ENCODE results near the gene HOXD1.

Gene HOXD1

DNA sequence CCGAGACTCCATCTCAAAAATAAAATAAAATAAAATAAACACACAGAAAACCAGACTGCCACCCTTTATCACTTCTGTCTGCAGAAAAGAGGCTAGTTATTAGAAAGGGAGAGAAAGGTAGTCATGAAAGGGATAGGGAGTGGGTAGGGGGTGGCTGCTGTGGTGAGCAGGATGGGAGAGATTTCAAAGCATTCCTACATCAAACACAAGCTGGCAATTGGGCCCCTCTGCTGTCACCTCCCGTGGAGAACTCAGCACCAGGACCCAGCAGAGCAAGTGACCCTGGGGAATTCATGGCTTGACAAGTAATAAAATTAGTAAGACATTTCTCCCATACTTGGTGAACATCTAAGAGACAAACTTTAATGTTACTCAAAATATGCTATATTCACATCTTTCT lies 3.7 kb upstream of the HOXD1 start:
- no peak for DNase-seq (ENCODE audit: low read depth)

DNA sequence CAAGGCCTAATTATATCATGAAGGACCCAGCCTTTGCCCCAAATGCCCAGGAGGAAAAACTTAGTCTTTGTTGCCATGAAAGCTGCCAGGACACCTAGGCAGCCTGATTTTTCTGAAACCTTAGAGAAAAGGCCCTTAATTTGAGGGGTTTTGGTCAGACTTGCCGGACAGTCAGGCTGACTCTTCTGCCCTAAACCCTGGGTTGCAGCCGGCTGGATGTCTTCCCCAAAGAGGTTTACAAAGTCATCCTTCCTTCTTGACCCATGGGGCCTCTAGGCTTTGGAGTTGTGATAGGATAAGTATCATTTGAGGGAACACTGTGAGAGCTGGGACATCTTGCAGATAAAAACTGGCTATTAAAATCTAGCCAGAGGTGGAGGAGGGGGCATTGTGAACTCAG lies 2.4 kb upstream of the HOXD1 start:
- no peak for DNase-seq (ENCODE audit: low read depth)

DNA sequence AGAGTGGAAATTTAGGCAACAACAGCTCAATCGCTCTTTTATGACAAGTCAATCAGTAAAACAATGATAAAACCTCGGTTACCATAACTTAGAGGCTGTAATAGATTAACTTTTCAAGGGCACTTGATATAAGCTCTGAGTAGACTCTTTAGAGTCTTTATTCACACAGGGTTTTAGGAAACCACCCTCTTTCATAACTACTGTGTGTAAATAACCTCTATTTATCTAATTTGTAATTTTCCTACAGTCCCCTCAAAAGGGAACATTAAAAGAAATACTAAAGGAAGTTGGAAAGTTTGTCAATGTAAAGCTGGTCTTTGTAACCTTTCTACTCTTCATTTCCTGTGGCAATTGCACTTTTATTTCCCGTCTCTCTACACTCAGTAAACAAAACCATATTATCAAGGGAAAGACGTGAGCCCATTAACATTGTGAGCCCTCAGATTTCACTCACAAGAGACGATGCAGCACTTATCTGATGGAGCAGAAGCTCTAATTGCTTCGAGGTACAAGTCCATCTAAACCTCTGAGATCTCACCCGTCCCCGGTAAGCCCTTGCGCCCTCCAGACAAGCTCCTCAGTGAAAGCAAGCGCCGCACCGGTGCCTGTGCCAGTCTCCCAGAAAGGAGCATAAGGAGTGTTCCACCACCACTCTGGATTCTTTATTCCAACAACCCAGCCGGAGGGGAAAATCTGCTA lies 1.1 kb upstream of the HOXD1 start:
- DNase-seq (ENCODE audit: low read depth) = no peak

DNA sequence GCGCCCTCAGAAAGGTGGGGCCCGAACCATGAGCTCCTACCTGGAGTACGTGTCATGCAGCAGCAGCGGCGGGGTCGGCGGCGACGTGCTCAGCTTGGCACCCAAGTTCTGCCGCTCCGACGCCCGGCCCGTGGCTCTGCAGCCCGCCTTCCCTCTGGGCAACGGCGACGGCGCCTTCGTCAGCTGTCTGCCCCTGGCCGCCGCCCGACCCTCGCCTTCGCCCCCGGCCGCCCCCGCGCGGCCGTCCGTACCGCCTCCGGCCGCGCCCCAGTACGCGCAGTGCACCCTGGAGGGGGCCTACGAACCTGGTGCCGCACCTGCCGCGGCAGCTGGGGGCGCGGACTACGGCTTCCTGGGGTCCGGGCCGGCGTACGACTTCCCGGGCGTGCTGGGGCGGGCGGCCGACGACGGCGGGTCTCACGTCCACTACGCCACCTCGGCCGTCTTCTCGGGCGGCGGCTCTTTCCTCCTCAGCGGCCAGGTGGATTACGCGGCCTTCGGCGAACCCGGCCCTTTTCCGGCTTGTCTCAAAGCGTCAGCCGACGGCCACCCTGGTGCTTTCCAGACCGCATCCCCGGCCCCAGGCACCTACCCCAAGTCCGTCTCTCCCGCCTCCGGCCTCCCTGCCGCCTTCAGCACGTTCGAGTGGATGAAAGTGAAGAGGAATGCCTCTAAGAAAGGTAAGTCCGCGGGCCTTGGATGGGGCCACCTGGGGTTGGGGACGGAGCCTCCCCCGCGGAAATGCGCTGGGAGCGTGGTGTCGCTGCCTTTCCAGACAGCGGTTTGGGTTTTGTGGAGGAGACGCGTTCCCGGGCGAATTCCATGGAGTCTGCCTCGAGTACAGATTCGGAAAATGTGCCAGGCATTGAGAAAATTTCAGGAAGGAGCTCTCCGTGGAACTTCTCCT lies 559 bp downstream of the HOXD1 start:
- DNase-seq (ENCODE audit: low read depth) = no peak

DNA sequence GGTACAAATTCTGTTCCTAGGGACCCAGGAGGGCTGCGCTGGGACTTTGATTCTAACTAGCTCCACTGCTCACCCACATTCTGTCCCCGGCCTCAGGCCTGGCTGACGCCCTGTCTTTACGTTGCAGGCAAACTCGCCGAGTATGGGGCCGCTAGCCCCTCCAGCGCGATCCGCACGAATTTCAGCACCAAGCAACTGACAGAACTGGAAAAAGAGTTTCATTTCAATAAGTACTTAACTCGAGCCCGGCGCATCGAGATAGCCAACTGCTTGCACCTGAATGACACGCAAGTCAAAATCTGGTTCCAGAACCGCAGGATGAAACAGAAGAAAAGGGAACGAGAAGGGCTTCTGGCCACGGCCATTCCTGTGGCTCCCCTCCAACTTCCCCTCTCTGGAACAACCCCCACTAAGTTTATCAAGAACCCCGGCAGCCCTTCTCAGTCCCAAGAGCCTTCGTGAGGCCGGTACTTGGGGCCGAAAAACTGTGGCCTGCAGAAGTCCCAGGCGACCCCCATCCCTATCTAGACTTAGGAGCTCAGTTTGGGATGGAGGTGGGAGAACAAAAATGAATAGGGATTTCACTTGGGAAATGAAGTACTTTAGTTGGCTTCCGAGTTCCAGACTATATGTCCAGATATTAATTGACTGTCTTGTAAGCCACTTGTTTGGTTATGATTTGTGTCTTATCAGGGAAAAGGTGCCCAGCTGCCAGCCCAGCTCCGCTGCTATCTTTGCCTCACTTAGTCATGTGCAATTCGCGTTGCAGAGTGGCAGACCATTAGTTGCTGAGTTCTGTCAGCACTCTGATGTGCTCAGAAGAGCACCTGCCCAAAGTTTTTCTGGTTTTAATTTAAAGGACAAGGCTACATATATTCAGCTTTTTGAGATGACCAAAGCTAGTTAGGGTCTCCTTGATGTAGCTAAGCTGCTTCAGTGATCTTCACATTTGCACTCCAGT lies 1.5 kb downstream of the HOXD1 start:
- no peak for DNase-seq (ENCODE audit: low read depth)

DNA sequence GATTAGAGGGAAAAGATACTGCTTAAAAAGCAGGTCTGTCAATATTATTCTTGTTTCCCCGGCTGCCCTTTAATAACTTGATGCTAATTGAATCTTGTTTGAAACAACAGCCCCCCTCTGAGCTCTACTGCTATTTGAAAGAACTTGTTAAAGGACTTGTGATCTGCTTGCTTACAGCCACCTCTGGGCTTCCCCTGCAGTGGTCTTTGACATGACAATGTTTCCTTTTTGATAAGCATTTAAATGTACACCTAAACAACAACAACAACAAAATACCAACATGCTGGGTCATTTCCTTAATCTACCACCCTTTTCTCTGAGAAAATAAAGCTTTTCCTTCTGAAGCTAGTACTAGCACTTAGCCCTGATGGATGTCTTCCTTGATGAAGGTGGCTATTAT lies 3.9 kb downstream of the HOXD1 start:
- DNase-seq (ENCODE audit: low read depth) = no peak

DNA sequence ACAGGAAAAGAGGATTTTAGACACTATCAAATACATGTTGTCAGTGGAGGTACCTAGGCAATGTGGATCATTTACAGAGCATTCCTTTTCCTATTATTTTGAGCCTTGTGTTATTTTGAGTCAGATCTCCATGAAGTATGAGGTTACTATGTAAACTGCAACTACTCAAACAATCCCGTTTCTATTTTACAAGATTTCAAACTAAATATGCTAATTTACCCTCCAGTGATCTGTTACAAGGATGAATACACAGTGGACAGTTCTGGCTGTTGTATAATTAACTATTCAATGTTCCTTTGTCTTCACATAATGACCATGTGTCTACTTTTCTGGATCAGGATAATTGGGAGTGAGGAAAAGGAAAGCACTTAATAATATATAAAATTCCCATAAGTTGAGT lies 4.6 kb downstream of the HOXD1 start:
- DNase-seq (ENCODE audit: low read depth) = no peak

DNA sequence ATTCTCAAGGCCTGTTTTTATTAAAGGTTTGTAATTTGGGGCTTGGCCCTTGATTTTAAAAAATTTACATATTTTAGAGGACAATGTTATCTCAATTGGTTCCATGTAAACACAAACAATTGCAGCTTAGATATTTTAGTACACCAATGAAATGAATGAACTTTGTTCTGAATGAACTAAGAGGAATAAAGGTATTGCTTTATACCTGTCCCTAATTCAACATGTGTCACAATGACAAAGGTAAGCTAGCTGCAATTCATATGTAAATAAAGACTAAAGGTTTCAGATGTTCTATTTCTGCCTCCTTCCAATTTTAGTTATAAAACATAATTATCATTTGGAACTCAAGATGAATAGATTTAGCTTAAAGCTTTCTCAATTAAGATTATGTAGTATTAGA lies 11.4 kb downstream of the HOXD1 start:
- DNase-seq (ENCODE audit: low read depth) = no peak

DNA sequence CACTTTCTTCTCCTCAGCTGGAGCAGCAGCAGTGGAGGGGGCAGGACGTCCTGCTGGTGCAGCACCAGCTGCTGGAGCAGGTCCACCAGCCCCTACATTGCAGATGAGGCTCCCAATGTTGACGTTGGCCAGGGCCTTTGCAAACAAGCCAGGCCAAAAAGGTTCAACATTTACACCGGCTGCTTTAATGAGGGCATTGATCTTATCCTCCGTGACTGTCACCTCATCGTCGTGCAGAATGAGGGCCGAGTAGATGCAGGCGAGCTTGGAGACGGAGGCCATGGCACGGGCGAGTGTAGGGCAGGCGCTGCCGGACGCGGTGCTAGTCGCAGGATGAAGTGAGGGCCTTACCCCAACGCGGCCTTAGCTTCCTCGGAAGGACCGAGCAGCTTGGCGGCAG lies 12.5 kb downstream of the HOXD1 start:
- no peak for DNase-seq (ENCODE audit: low read depth)

DNA sequence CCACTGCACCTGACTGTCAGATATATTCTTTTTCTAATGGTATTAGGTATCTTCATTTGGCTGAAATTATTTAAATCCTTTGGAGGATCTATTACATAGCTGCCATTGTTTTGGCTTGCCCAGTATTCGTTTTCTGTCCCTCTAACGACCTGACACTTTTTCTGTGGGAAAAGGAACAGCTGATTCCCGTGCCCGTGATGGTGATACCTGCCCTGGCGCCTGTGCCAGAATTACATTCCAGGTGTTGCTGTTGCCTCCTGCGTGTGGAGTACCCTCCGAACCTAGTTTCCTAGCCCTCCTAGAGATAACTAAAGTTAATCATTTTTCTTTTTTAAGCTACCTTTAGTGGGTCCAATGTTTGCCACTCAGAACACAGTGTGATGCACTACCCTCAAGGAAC lies 14.0 kb downstream of the HOXD1 start:
- DNase-seq (ENCODE audit: low read depth) = no peak

DNA sequence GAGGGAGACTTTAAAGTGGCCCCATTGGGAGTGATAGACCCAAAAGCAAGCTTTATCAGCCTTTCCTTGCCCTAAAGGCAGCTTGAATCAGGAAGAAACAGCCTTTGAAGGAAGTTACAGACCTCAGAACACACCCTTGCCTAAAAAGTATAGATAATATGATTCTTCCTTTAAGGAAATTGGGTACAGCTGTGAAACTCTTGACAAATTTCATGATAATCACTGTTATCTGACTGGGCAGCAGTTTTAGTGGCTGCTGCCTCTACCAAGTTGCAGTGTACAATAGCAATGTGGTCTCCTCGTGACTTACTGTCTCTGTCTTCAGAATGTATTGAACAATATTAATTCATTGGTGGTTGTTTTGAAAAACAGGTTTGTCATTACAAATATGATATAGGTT lies 16.7 kb downstream of the HOXD1 start:
- DNase-seq (ENCODE audit: low read depth) = no peak

DNA sequence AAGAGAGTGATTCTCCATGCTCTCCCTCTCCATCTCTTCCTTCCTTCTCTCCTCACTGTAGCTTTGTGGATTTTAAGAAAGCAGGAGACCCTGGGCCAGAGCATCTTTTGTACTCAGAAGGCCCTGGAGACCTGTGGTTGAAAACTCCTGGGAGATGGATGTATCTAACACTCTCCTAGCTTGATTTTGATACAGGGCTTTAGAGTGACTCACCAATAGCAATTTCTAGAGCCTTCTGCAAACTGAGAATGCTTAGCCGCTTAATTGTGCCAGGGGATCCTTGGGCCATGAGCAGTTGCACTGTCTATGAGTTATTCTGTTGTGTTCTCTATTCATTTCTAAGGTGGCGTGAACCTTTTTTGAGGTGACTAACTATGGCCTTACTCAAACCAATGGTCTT lies 17.7 kb downstream of the HOXD1 start:
- DNase-seq (ENCODE audit: low read depth) = no peak

DNA sequence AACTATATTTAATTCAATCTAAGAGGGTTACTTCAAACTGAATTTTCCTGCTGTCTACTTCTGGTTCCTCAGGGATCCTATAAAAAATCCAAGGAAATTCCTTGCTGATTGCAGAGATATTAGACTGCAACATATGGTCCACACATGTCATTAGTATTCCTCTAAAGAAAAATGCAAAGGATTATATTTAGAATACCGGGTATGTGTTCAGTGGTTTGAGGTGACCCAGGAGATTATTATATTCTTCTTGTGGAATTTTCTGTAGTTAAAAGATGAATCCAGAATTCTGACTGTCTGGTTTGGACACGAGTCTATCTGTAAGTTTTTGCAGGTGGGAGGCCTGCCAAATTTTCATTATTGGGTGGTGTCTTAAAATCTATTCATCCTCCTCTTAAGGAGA lies 18.2 kb downstream of the HOXD1 start:
- no peak for DNase-seq (ENCODE audit: low read depth)

DNA sequence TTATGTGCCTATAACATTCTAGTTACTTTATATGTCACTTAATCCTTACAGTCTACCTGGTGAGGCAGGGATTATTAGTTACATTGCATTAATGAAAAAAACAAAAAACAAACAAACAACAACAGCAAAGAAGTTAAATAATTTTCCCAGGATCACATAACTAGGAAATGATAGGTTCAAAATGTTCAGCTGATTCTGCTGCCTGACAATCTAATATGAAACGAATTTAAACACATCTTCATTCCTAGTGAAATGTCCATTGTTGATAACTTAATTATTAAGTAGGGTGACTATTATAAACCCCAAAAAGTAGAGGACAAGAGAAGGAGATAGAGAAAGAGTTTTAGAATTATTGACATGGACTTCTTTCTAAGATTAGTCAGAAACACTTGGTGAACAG lies 22.6 kb downstream of the HOXD1 start:
- DNase-seq (ENCODE audit: low read depth) = no peak

DNA sequence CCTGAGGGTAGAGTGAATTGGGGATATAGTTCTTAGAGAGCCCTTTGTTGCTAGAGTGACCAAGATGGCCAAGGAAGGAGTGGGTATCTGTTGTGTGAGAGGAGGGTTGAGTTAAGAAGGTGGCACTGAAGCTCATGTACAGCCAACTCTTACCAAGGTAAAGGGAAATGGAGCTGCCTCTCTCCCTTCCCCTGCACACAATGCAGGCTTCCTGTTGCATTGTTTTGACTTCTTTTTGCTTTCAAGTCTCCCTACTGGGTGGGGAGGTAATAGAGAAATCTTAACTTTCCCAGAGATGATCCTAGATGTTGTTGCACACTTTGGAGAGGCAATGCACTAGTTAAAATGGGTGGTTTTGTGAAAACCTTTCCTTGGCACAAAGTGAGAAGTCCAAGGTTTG lies 23.8 kb downstream of the HOXD1 start:
- no peak for DNase-seq (ENCODE audit: low read depth)

DNA sequence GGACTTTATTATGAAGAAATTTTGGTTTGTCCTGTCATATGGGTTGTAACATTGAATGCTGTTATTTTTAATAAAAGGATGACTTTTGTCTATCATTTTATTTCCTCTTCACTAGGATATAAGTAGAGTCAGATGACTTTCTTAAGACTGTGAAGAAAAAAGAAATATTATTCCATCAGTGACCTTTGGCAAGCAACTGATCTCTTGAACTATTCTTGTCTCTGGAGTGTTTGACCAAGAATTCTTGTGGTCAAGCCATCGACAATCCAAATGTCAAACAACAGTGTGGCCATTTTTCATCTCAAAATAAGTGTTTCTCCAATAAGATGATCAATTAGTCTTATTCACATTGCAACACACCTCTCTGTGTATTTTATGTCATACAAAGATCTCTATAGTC lies 24.9 kb downstream of the HOXD1 start:
- no peak for DNase-seq (ENCODE audit: low read depth)

DNA sequence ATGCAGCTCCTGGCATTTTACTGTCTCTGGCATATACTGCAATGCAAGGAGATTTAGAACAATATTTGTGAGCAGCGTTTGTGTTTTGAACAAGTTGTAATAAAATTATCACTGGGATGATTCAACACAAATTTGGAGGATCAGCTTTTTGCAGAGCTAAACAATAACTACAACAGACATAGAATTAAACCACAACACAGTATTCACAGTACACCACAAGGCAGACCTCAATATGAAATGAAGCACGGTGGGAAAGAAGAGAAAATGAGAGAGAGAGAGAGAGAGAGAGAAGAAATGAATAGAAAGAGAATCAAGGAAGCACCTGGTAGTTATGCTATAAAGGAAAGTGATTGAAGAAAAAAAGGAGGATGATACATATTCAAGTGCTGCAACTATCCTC lies 39.4 kb downstream of the HOXD1 start:
- no peak for DNase-seq (ENCODE audit: low read depth)

DNA sequence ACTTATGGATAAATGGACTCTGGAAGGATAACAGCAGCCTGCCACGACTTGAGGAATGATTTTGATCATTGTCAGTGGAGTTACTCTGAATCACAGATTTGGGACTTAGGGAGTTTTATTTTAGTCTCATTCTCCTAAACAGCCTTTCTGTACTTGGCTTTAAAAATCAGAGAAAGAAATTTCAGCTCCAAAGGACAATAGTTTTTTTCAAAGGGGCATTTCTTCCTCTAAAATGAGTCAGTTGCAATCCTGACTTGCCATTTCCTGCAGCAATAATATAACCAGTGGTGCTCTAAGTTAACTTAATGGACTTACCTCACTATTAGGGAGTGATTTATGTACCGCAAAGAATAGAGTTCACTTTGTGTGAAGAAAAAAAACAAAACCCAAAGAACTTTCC lies 45.7 kb downstream of the HOXD1 start:
- no peak for DNase-seq (ENCODE audit: low read depth)

DNA sequence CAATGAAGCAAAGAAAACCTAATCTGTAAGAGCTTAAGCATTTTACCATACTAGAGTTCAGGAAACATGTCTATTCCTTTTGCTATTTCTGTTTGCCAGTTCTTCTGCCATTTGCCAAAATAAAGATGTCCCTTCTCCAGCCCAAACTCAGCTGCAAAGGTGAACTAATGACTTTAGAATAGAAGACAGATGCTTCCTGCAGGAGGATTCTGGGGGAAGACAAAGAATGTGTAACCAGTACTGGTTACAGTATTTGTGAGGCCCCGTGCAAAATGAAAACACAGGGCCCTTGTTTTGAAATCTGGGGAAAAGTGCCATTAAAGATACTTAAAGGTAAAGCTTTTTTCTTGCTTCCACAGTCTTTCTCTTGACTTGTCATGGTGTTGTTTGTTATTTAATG lies 46.5 kb downstream of the HOXD1 start:
- DNase-seq (ENCODE audit: low read depth) = no peak

DNA sequence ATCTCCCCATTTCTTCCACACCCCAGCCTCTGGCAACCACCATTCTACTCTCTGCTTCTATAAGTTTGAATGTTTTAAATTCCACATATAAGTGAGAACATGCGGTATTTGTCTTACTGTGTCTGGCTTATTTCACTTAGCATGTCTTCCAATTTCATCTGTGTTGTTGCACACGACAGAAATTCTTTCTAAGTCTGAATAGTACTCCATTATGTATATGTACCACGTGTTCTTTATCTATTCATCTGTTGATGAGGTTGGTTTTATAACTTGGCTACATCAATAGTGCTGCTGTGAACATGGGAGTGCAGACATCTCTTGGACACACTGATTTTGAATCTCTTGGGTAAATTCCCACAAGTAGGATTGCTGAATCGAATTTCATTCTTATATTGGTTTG lies 49.0 kb downstream of the HOXD1 start:
- DNase-seq (ENCODE audit: low read depth) = no peak

DNA sequence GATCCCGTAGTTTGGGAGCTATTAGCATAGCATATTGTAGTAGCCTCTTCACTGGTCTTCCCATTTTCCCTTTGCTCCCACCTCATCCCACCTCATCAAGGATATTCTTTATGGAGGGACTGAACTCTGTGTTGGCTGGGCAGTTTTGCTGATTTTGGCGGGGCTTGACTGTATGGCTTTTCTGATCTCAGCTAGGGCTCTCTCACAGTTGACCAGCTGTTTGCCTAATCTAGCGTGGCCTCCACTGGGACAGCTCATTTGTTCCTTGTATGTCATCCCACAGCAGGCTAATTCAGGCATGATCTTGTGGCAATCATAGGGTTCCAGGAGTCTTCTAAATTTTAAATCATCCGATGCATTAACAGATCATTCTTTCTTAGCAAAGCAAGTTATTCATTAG lies 50.6 kb downstream of the HOXD1 start:
- DNase-seq (ENCODE audit: low read depth) = no peak

DNA sequence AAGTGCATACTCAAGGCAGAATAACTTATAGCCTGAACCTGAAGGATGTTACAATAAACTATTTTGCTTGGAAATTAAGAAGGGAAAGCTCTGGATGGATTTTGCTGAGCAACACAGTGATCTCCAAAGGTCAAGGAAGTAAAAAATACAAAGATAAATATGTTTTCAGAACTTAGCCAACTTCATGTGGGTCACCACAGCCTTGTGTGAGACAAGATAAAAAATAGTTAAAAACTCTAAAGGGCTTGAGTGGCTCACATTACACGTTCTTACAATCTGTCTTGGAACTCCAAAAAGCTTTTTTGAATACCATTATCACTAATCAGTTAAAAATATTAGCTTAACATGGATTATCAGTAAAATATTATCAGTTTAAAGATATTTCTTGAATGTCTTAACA lies 51.8 kb downstream of the HOXD1 start:
- DNase-seq (ENCODE audit: low read depth) = no peak
